Purkinje cell (primary cell): ENCODE data around the gene TSEN15. TPM values are rescaled to one million over a fixed set of nuclear protein-coding genes. Genes with fewer than 3 reads are reported as not detected.

Source experiments
- polyA plus RNA-seq: library from polyadenylated mRNA; unstranded; fragments of >200 nt; fragmentation: Nextera tagmentation; gene quantifications from 2 replicates; pipeline ENCODE4 v1.2.1, GENCODE V29; 2014

TSEN15 gene
- polyA plus RNA-seq = 21.1 and 35.9 TPM in 2 replicates

DNA sequence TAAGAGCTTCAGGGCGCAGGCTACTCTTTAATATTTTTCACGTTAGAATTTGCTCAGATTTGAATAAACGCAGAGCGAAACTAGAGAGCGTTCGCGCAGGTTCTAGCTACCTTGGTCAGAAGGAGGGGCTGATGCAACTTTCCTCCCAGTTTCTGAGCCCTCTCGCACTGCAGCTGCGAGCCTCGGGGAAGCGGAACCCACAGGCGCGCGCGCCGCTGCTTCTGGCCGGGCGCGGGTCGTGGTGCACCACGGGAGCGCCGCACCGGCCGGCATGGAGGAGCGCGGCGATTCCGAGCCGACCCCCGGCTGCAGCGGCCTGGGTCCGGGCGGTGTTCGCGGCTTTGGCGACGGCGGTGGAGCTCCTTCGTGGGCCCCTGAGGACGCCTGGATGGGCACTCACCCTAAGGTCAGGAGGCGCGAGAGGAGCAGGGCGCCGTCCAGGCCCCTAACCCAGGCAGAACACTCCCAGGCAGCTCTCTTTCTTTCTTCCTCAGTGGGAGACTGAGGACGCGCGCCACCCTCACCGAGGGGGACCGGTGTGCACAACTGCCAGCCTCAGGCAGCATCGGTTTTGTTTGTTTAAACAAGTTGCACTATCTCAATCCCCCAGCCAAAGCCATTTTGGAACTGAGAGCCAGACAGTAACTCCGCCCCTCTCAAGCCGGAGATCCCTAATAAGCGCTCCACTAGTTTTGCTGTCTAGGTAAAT, at the start of gene TSEN15:
Gene TSEN15 (plus strand): TSS at position 246 of the 709 bp plus-strand sequence. CDS start 26 bp downstream, at position 272.

Other genes starting within 250 kb of the TSEN15 start
- gene RGL1, start 246.6 kb upstream of the TSEN15 start, polyA plus RNA-seq = 5.3 and 8.9 TPM in 2 replicates
- gene COLGALT2, start 14.0 kb upstream of the TSEN15 start, polyA plus RNA-seq = 4.4 and 6.3 TPM in 2 replicates